NCI-H1436 treated with DMSO at 0.1 percent for 48 hours (cell line): ENCODE data around the gene SPAG16.

Experiments used
- DNase-seq: peaks from one replicate; lab custom pipeline; 2025; lab: John Stamatoyannopoulos, UW

Gene SPAG16

DNA sequence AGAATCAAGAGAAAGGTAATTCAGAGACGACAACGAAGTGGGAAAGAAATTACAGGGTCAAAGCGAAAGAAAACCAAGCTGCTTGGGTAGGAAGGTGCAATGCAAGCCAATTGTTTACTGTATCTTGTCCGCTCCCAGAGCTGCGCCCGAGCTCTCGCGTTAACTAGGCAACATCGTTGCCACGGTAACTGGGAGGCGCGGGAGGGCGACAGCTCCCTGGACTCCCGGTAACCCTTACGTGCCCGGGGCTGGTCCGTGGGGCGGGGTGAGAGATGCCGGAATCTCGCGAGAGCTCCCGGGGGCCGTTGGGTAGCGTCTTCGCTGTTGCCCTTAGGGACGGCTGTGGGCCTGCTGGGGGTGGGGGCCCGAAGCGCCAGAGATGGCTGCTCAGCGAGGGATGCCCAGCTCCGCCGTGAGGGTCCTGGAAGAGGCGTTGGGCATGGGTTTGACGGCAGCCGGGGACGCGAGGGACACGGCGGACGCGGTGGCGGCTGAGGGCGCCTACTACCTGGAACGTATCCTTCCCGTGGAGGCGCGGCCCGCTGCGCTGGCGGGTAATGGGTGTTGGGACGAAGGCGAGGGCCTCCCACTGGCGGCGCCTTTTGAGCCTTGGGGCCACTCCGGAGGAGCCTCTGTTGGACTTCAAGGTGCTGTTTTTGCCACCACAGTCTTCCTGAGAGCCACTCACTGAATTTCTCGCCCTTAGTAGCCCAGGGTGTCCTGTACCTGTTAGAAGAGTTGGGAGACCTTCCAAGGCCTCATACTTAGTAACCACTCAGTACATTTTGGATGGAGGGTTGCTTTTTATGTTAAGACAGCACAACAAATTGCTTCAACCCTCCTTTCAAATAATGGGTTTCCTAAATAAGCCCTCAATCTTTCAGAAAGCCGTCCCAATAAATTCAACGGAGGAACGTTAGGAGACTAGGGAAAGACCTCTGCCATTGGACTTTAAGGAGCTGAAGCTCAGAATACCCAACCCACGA, at the start of gene SPAG16:
SPAG16 (plus strand) TSS at position 360 of the 986 bp plus-strand sequence.
- peak; percentile 86 for DNase-seq

DNA sequence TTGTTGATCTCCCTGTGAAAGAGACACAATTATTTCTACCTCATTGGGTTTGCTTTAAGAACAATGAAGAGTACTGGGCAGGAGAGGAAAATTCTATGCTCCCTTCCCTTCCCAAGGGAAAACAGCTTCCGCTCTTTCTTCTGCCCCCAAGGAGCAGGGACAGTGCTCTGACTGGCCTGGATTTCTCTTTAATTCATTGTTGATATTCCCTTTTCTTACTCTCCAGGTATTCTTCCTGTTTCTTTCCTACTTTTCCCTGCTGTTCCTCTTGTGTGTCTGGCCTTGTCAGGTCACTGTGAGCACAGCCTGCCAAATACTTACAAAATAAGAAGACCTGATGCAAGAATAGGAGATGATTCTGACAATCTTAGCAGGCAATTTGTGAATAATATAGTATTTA, 49.6 kb upstream of the SPAG16 start:
- no peak for DNase-seq

DNA sequence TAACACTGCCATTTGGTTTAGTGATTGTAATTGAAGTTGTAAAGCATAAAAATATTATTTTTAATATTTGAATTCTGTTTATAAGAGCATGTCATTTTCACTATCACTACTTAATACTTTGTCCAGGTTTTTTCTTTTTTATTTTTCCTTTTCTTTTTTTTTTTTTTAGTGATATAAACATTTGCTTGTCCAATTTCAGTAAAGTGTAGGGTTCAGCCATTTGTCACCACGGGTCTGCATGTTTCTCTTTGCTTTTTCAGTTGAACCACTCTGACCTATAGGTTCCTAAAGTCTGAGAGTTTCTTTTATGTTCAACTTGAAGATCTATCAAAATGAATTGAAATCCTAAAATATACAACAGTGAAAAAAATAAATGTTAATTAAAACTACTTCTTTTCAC, 48.5 kb upstream of the SPAG16 start:
- no peak for DNase-seq

DNA sequence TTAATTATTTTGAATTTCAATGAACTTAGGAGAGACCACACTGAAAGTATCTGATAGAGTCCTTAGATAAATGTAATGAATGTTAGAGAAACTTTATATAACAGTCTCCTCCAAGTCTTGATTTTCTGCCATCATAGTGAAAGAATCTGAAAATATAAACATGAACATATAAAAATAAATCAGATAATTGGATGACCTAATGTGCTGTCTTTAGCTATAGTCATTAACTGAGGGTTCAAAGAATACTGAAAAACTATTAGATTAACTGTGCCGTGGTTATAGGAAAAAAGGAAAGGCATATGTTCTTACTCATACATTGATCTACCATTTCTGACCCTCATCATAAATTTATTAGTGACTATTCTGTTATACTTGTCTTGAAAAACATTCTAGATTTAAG, 47.0 kb upstream of the SPAG16 start:
- no peak for DNase-seq

DNA sequence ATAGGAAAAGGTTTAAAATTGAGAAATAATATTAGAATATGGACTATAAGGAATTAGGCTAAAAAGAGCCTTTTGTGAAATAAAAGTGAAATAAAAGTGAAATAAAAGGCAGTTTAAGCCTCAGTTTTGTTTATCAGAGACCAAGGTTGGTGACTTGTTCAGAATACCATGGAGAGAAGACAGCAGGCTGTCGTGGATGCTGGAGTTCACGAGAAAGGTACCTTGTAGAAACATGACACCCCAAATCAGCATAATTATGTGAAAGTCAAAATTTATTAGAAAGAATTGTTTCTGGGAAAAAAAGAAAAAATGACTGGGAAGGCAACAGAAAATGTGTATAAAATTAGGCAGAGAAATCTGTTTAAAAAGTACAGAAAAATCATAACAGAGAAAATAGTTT, 46.5 kb upstream of the SPAG16 start:
- DNase-seq: no peak

DNA sequence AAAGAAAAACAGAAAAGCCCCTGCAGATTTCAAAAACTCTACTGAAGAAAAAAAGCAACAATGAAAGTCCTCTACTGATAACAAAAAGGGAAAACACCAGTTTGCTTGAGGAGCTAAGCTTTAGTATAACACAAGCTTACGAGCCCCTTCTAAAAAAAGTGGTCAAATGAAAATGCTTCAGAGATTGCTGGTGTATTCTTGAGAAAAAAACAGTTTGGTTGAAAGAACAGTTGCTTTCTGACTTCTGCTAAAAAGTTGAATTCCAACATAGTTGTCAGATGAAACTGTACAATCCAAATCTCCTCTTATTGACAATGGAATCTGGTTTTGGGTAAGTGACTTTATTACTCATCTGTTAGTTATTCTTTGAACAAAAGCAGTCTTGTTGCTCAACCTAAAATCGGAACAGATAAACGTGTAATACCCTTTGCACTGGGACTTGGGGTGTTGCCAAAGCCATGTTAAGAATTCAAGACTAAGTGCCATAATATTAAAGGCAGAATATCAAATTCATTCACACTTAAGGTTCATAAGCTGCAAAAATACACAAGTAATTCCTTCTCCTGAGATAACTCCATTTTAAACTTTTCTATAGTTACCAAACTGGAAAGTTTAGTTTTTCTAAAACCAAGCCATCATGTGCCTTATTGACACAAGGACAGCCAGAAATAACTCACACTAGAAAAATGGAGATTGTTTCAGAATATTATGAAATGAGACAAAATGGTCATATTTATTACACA, 45.3 kb upstream of the SPAG16 start:
- no peak for DNase-seq

DNA sequence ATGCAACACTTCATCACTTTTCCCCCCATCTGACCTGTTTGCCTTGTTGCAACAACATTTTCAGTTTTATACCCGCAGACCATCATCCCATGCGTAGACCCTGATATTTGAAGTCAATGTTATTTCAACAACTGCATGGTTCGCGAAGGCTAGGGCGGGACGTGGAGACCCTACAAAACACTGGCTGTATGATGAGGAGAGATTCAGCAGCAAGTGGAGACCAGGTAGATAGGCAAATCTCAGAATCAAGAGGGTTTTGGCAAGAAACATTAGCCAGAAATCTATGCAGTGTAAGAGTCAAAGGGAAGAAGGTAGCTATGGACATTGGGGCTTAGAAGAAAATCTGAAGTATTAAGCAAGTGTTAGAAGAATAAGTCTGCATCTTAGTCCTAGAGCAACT, 42.4 kb upstream of the SPAG16 start:
- DNase-seq: no peak

DNA sequence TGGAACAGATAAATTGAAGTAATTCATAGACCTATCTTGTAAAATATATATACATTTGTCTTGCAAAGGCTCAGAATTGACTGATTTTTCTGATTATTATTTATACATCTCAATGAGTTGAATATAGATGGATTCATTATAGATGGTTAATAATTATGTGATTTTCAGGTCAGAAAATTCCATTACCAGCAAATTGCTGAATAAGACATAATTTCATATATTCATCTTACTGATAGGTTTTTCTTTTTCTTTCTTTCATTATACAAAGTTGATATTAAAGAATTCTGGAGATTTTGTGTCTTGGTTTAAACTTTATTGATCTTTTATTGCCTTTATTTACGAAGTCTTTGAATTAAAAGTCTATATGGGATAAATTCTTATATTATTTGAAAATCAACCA, 41.6 kb upstream of the SPAG16 start:
- DNase-seq: no peak

DNA sequence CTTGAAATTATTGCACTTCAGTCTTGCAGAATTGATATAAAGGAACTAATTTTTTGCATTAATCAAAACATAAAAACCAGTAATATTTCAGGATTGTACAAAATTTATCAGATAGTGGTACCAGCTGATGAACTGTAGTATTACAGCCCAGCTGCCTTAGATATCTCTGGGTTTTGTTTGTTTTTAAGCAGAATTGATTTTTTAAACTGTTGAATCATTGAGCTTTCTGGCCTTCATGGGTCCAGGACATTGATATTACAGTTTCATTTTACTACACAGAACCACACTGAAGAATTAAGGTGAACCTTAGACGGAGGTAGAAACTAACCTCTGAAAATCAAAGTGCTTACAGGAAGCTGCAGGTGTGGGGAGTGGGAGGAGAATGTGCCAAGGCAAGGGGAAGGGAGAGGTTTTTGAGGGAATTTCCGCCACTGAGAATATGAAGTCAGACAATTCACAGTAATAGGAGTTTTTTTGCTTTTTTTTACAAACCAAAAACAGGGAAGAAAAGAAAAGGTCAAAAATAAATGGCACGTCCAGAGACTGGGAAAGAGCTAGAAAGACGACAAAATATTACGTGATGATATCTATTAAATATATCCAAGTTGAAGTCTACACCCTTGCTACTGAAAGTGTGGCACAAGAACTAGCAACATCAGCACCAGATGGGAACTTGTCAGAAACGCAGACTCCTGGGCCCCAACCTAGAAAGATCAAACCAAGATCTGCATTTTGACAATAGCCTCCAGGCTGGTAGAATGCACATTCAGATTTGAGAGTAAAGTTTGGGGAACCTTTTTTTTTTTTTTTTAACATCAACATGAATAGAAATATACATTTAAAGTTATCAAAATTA, 40.8 kb upstream of the SPAG16 start:
- DNase-seq: no peak

DNA sequence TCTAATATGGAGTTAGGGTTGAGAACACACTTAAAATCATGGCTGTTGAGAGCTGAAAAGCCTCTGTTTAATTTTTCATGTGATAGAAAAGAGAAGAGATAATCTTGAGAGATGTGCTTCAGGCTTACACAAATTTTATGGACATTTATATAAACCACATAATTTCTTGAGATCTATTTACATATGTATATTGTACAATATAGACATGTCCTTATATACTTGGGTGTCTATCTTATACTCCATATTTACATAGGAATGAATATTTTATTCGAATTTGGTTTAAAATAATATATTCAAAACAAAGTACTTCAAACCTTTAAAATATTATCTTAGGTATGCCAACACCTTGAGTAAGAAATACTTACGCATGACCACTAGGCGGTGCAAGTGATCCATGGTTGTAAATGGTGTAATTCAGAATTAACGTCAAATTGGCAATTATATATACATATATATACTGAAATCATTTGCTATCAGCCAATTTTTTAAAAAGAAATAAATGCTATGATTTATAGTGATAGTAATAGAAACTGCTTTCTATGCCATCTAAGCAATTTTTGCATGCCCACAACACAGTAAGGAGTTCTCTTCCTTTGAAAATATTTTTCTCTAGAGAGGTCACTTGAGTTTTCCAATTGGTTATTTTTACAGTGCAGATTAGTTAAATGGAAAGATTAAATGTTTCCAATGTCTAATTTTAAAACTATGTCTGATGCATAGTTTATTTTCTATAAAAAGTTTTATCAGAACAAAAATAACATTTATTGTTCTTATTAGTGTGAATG, 37.6 kb upstream of the SPAG16 start:
- no peak for DNase-seq

DNA sequence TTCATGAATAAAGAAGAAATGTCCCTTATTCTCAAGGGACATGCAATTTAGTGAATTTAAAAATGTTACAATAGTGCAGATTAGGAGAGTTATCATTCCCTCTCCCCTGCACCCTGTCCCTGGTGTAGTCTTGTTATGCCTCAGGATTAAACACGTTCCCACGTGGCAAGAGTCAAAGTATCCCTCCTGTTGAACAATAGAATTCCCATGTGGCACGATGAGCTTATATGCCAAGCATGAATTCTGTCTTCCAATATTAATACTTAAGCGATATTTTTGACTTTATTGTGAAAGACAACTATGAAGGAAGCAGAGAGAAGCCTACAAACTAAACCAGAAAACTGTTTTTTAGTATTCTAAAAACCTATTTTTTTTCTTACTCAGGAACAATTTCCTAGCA, 36.7 kb upstream of the SPAG16 start:
- no peak for DNase-seq

DNA sequence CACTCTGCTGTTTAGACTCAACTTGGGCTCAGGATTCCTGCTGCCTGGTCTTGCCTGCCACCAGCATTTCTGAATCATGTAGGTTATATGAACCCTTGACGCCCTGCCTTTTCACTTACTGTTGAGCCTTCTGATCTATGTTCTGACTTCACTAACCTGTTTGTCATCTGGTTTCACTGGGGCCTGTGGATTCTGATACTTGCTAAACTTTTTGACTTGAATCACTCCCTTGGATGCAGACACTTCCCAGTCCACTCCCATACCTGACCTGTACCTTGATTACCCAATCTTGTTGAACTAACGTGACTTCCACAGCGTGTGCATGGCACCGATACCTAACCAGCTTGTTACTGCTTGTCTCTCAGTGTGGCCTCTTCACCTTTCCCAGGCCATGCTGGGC, 35.6 kb upstream of the SPAG16 start:
- DNase-seq: no peak

DNA sequence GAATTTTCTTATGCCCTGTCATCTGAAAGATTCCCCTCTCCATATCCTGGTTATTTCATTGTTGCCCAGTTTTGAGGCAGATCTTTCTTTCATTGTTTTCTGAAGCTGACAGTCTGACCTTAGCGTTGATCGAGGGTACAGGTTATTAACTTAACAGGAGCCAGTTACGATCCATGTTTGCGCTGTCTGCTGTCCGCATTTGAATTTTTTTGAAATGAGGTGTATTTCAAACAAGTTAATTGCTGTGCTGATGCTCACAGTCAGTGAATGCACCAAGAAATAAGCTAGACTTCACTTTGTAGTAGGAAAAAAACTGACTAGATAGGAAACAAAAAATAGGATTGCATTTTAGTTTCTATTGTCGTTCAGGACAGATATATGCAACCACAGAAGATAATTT, 34.8 kb upstream of the SPAG16 start:
- no peak for DNase-seq

DNA sequence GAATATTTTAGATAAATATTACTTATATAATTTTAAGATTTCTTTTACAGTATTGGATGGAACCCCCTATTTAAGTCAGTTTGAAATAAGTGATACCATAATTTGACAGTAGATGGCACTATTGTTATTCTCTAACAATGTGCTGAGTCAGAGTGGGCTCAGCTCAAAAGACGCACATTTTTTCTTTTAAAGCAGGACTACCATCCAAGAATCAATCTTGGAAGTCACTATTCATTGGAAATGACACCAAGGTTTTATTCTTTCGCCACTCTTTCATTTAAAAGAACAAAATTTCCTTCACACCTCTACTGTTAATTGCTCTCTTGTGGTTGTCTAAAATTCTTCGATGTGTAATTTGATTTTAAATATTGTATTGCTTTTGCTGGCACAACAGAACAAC, 32.6 kb upstream of the SPAG16 start:
- no peak for DNase-seq

DNA sequence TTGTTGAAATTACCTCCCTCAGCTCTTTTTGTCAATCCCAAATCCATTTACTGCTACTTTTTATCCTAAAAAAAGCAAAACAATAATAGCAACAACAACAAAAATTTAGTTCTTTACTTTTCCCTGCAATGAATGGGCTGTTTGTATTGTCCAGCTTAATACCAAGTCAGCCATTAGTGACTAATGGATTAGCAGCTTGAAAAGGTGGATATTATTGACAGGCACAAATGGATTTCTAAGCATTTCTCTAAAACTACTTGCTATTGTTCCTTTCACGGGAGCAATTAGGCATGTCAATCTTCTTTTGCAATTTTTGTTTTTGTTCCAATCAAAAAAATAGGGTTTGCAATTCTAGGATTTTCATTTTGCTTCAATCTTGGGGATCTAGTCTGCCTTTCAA, 32.1 kb upstream of the SPAG16 start:
- no peak for DNase-seq

DNA sequence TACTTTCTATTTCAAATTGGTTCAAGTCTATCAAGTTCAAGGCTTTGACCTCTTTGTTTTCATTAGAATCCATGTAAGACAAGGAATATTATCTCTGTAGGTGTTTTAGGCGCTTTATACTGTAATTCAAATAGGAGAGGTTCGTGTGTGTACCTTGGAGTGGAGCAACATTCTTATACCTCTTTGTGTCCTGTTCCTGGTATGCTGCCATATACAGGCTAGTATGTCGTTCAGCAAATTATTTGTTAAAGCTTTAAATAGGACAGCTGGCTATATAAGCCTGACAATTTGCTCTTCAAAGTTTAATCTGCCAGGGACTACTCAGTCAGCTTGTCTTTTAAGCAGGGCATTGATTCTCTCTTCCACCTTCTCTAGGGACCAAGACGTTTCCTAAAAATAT, 31.1 kb upstream of the SPAG16 start:
- DNase-seq: no peak

DNA sequence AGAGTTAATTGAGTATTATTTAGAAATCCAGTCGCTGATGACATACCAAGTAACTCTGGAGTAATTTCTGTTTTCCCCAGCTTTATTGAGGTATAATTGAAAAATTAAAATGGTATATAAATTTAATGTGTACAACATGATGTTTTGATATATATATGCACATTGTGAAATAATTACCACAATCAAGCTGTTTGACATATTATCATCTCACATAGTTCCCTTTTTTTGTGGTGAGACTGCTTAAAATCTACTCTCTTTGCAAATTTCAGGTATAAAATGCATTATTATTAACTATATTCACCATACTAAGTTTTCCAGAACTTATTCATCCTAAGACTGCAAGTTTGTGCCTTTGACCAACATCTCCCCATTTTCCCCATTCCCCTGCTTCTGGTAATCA, 25.0 kb upstream of the SPAG16 start:
- no peak for DNase-seq

DNA sequence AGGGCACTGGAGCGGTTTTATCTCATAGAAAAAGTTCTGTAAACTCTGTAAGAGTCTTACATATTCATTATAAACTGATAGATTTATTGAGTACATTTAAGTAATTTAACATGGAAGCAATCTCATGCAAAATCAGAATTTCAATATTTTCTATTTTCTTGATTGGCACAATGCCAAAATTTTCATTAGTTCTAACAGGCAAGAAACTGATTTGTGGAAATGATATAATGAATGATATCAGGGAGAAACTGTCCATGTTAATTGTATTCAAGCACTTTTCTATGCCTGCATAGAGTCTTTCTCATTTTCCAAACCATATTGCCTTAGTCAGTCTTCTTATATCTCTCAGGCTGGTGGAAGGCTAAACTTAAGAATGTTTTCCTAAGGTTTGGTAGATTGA, 23.0 kb upstream of the SPAG16 start:
- DNase-seq: no peak

DNA sequence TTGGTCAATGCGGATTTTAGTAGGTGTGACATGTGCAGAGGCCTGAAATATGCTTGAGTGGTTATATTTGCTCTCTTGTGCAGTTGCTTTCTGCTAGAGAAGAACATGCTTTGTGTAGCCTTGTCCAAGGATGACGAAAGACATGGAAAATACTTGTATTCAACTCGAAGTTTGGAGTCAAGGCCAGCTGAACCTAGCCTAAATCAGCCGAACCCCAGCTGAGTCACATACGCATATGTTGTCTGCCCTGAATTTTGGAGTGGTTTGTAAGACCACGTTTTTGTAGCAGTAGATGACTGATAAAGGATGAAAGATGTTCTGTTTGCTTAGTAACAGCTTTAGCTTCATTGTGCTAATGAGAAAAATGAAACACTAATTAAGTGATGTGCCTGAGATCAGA, 22.5 kb upstream of the SPAG16 start:
- DNase-seq: no peak

DNA sequence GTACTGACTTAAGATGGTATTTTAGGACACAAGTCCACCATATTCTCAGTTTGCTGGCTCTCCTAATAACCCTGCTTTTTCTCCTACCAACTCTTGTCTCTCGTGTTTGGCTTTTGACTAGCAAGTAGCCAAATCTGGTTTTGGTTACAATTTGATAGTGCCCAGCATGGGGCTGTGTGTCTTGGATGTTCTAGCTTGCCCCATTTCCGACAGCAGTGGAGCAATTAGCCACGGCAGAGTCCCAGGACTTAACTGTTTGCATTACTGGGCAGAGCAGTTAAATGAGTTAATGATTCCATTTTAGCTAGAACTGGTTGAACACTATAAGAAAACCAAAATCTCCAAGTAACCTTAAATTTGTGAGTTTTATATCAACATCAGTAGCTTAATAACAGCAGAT, 18.6 kb upstream of the SPAG16 start:
- no peak for DNase-seq

DNA sequence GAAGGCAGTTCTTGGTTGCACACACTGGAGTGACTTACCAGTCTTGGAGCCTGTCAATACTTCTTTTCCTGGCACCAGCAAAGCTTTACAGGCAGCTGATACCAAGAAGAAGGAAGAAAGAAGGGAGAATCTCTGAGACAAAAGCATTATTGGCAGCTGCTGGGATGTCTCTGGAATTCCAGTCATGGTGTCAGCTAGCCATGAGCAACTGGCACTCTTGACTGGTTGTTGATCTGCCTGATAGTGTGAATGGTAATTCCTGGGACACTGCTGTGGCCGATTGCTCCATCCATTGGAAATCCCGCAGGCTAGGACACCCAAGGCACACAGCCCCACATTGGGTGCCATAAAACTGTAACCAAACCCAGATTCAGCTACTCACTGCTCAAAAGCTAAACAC, 17.8 kb upstream of the SPAG16 start:
- no peak for DNase-seq

DNA sequence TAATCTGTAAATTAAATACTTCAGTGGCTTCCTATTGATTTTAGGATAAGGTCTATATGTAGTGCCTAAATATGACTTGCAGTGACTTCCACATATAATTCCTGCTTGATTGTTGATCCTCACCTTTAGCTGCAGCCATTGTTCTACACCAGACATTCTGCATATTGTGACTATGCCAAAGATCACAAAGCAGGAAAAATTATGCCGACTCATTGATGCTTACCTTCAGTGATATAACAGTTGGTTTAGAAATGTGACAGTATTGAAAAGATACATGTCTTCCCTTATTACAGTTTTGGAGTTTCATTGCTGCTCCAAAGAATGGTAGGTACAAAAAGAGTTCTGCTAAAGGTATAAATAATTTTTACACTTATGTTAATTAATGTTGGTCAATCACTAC, 12.3 kb upstream of the SPAG16 start:
- no peak for DNase-seq
